Transverse colon (tissue), 4 donors: ENCODE measurements around the gene ATG16L1. TPM values are rescaled to one million over a fixed set of nuclear protein-coding genes. Genes with fewer than 3 reads are reported as not detected.

Source experiments
- DNase-seq: peaks from one replicate; pipeline ENCODE4 v3.0.0-alpha.2; 2019
- H3K27ac ChIP-seq, 4 donors: fragments of 200-600 bp; sonication (generic); 2 replicates each; pipeline ENCODE4 v1.5.1; 2016 to 2018; ENCODE audit warnings: inconsistent platforms in 4 of 4
- H3K27me3 ChIP-seq: fragments of 200-600 bp; sonication (generic); 2 replicates; pipeline ENCODE4 v1.5.1; 2017; ENCODE audit warnings: inconsistent platforms
- H3K36me3 ChIP-seq, 4 donors: fragments of 200-600 bp; sonication (generic); 2 replicates each; pipeline ENCODE4 v1.5.1; 2017 to 2019; ENCODE audit warnings: inconsistent platforms in 4 of 4
- H3K4me1 ChIP-seq, 4 donors: fragments of 200-600 bp; sonication (generic); 2 replicates each; pipeline ENCODE4 v1.5.1; 2017 to 2020; ENCODE audit warnings: inconsistent platforms in 4 of 4
- H3K4me3 ChIP-seq, 4 donors: fragments of 200-600 bp; sonication (generic); 1 replicate in 1 of 4; 2 replicates in 3 of 4; pipeline versions ENCODE4 v1.5.1 to v1.6.1; 2017 to 2019; ENCODE audit warnings: inconsistent platforms in 4 of 4
- H3K9me3 ChIP-seq, 2 donors: fragments of 200-600 bp; sonication (generic); 2 replicates each; pipeline ENCODE4 v1.5.1; 2017 to 2019; ENCODE audit warnings: inconsistent platforms in 2 of 2
- EP300 ChIP-seq: sonication (generic); formaldehyde crosslinking; IDR thresholded peaks from one replicate; pipeline ENCODE4 v1.6.1; 2017; ENCODE audit warnings: antibody characterized with exemption, low read depth
- POLR2A ChIP-seq: fragments of 450-650 bp; IDR thresholded peaks from one replicate; pipeline ENCODE4 v1.6.1; 2016; ENCODE audit warnings: antibody characterized with exemption, mild to moderate bottlenecking, moderate library complexity
- POLR2AphosphoS5 ChIP-seq, 3 donors: sonication (generic); formaldehyde crosslinking; IDR thresholded peaks; one replicate each; pipeline ENCODE4 v1.6.1; 2016; ENCODE audit warnings: antibody characterized with exemption in 3 of 3
- WGBS, 2 donors: methylation state at CpG; one replicate each; pipeline ENCODE4 v1.1.5; 2018; ENCODE audit warnings: low coverage in 1 of 2; 5-methylcytosine and 5-hydroxymethylcytosine counted together
- in situ Hi-C, 4 donors: fragments of 200-750 bp; cut with MboI; loops; one replicate each; pipeline versions ENCODE4 v1.15.0 to v1.15.1; 2017; ENCODE audit warnings: low sequenced_read_pairs in 3 of 4, low pct_ligation_motif_present in 1 of 4, low pct_unique_long_range_greater_than_20kb in 1 of 4
- intact Hi-C: fragments of 100-400 bp; cut with DNase I; formaldehyde crosslinking; loops from one replicate; pipeline ENCODE4 v1.15.1; 2023; ENCODE audit warnings: low total_unique reads
- total RNA-seq, 4 donors: library from RNA; depleted of rRNA; stranded (reverse); fragments of >200 nt; gene quantifications; one replicate each; pipeline ENCODE4 v1.1.0, GENCODE V29; 2016
- TF ChIP-seq, protein P1 (sequence below), 5 experiments: fragments of 200-600 bp in 3 of 5; fragments of 450-650 bp in 2 of 5; sonication (generic) in 3 of 5; IDR thresholded peaks; 1 replicate in 2 of 5; 2 replicates in 3 of 5; pipeline ENCODE4 v1.5.1; 2016 to 2017; ENCODE audit warnings: antibody characterized with exemption in 5 of 5, inconsistent platforms in 3 of 5, mild to moderate bottlenecking in 2 of 5, moderate library complexity in 1 of 5

The ATG16L1 gene
- total RNA-seq, 4 donors from 2014 or later = 10.1 to 101 (median 50.3) TPM

DNA sequence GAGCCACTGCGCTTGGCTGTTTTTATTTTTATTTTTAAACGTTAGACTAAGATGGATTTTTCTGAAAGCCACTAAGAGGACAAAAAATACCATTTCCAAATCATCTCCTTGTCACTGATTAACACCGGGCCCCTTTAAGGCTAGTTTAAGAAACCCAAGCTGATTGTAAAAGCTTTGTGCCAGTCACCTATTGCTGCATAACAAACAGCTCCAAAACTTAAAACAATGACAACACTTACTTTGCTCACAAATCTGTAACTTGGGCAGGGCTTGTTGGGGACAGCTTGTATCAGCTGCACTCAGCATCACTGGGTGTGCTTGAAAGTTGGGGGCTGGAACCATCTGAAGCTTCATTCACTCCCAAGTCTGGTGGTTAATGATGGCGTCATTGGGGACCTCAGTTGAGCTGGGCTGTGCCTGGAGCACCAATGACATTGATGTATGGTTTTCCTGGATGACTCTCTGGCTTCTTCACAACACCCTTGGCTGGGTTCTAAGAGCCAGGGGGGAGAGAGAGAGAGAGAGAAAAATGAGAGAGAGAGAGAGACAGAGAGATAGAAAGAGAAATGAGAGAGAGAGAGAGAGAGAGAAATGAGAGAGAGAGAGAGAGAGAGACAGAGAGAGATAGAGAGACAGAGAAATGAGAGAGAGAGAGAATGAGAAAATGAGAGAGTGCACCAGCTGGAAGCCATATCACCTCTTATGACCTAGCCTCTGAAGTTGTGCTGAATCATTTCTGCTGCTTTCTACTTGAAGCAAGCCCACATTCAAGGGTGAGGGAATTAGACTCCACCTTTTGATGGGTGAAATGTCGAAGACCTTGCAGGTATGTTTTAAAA lies 26.0 kb upstream of the ATG16L1 start:
- DNase-seq = no peak
- Histone ChIP-seq H3K36me3 (no peaks in the 10 kb centered on the region), H3K9me3 (no peaks in the 10 kb centered on the region), H3K4me1 (no peaks in the 10 kb centered on the region), H3K4me3 (no peak overlapping the region), H3K27me3 (no peaks in the 10 kb centered on the region), H3K27ac (no peak overlapping the region)
- intact Hi-C loops (no loop called here), in situ Hi-C loops (loop anchor here in 2 of 4 donors (25.0 kb wide), 1 partner anchor 613 kb away; no protein-coding TSS in a partner anchor)
- 87 to 92% methylated on average over 3 to 5 of the region's 5 CpGs for WGBS, 2 donors
- TF ChIP-seq, protein P1, sequence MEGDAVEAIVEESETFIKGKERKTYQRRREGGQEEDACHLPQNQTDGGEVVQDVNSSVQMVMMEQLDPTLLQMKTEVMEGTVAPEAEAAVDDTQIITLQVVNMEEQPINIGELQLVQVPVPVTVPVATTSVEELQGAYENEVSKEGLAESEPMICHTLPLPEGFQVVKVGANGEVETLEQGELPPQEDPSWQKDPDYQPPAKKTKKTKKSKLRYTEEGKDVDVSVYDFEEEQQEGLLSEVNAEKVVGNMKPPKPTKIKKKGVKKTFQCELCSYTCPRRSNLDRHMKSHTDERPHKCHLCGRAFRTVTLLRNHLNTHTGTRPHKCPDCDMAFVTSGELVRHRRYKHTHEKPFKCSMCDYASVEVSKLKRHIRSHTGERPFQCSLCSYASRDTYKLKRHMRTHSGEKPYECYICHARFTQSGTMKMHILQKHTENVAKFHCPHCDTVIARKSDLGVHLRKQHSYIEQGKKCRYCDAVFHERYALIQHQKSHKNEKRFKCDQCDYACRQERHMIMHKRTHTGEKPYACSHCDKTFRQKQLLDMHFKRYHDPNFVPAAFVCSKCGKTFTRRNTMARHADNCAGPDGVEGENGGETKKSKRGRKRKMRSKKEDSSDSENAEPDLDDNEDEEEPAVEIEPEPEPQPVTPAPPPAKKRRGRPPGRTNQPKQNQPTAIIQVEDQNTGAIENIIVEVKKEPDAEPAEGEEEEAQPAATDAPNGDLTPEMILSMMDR (IDR thresholded peaks at IDR 0.05) = no peak
- TF ChIP-seq EP300 = no peak
- TF ChIP-seq POLR2AphosphoS5 (IDR thresholded peaks at IDR 0.05) = no peak
- no peak for TF ChIP-seq POLR2A

DNA sequence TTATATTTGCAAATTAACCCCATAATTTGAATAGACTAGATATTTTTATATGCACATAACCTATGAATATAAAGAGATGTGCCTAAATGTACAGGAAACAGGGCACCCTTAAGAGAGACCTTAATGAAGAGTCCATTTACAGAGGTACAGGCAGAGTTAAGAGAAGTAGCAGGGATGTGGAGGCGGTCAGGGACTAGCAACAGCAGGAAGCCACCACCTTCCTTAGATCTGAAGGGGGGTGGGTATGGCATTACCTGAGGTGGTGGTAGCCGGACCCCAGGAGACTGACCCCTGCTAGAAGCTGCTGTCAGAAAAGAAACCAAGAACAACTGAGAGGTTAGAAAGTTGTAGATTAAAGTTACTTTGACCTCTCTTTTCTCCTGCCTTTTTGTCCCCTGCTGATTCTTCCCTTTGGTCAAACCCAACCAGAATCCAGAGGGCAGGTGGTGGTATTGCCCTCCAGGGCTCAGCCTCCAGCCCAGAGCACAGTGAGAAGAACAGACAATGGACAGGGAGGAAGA lies 24.9 kb upstream of the ATG16L1 start:
- no peak overlapping the region for H3K27ac ChIP-seq
- DNase-seq = no peak
- TF ChIP-seq POLR2AphosphoS5 (IDR thresholded peaks at IDR 0.05) (no peak), EP300 (no peak), POLR2A (no peak)
- TF ChIP-seq, protein P1 (IDR thresholded peaks at IDR 0.05) = no peak
- WGBS, 2 donors = 43 to 78% methylated on average over 1 to 2 of the region's 2 CpGs
- no peaks in the 10 kb centered on the region for H3K27me3 ChIP-seq
- no peaks in the 10 kb centered on the region for H3K4me1 ChIP-seq
- intact Hi-C loops = no loop called here
- no peaks in the 10 kb centered on the region for H3K9me3 ChIP-seq
- no peaks in the 10 kb centered on the region for H3K36me3 ChIP-seq
- H3K4me3 ChIP-seq = no peak overlapping the region
- in situ Hi-C loops = loop anchor here in 2 of 4 donors (25.0 kb wide), 1 partner anchor 614 kb away; no protein-coding TSS in a partner anchor

DNA sequence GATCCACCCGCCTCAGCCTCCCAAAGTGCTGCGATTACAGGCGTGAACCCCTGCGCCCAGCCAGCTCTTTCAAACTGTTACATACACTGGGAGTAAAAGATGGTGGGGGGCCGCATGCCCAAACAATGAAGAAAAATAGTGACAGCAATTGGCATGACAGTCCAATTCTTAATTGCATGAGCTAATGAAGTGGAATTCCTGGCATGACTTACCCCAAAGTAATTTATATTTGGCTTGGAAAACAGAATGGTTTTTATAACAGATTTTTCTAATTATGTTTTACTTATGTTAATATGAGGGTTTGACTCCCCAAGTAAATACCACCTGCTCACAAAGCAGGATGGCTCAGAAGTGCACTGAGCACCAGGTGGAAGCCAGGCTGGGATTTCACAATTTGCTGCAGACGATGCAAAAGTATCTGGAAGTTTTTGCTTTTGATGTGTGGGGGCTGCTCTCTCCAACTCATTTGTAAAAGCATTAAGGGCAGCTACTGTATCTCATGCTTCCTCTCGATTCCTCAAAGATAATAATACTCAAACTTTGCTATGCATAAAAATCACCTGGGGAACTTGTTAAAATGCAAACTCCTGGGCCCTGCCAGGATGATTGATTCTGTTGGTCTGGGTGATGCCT lies 24.0 kb upstream of the ATG16L1 start:
- WGBS, 2 donors = 83 to 87% methylated on average over 2 to 7 of the region's 7 CpGs

More for the DNA sequence above, 24.0 kb upstream of the ATG16L1 start:
- Histone ChIP-seq H3K27ac (no peak overlapping the region), H3K36me3 (no peaks in the 10 kb centered on the region), H3K4me1 (no peaks in the 10 kb centered on the region), H3K9me3 (no peaks in the 10 kb centered on the region), H3K27me3 (no peaks in the 10 kb centered on the region), H3K4me3 (no peak overlapping the region)
- in situ Hi-C loops (loop anchor here in 2 of 4 donors (25.0 kb wide), 1 partner anchor 615 kb away; no protein-coding TSS in a partner anchor), intact Hi-C loops (no loop called here)
- no peak for DNase-seq
- TF ChIP-seq POLR2AphosphoS5 (IDR thresholded peaks at IDR 0.05) = no peak
- TF ChIP-seq, protein P1 (IDR thresholded peaks at IDR 0.05) = no peak
- no peak for TF ChIP-seq POLR2A
- TF ChIP-seq EP300 = no peak
